ENCODE data around the gene VAMP2.

DNA sequence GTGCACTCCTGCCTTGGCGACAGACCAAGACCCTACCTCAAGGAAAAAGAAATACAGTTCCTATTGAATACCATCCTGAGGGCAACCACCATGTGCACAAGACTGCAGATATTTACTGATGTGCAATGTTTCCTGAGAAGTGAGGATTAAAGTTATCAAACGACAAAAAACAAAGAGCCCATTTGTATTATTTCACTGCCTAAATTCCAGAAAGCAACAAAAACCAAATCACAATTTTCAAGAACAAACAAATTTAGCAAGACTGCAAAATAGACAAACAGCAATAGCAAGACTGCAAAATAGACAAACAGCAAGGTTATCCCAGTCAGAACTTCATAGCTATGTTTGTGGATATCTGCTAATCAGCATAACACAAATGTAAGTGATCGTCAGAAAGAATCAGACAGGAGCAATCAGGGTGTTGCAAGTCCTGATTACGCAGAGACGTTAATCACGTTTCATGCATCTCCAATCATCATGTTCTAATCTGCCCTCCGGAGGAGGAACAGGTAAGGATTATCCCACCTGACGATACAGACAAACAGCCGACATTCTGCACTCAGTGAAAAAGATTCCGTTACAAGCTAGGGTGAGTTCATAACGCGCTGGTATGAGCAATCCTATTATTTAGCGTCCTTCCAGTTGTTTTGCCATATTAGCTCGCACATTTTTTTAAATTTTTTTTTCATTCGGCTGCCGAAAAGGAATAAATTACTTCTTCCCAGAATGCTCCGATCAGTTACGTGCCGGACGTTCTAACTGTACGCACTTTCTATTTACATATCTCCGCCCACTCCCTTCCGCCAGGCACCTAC lies 10.5 kb upstream of the VAMP2 start:
- TF ChIP-seq, protein P1, sequence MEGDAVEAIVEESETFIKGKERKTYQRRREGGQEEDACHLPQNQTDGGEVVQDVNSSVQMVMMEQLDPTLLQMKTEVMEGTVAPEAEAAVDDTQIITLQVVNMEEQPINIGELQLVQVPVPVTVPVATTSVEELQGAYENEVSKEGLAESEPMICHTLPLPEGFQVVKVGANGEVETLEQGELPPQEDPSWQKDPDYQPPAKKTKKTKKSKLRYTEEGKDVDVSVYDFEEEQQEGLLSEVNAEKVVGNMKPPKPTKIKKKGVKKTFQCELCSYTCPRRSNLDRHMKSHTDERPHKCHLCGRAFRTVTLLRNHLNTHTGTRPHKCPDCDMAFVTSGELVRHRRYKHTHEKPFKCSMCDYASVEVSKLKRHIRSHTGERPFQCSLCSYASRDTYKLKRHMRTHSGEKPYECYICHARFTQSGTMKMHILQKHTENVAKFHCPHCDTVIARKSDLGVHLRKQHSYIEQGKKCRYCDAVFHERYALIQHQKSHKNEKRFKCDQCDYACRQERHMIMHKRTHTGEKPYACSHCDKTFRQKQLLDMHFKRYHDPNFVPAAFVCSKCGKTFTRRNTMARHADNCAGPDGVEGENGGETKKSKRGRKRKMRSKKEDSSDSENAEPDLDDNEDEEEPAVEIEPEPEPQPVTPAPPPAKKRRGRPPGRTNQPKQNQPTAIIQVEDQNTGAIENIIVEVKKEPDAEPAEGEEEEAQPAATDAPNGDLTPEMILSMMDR (IDR thresholded peaks at IDR 0.05), result no peak
- TF ChIP-seq POLR2A (IDR thresholded peaks at IDR 0.05), result peak; percentile 97

Data from ovary (tissue), 3 donors.